RWPE2 (cell line): ENCODE measurements around the gene BMPER.

Experiments used
- ATAC-seq: fragments of 200-7000 bp; cut with Tn5 transposase; 3 replicates; pipeline ENCODE4 v1.9.1; 2021; ENCODE audit warnings: low read depth
- DNase-seq: peaks from one replicate; pipeline ENCODE4 v3.0.0-alpha.2; 2020; ENCODE audit warnings: low spot score
- H3K27ac ChIP-seq: fragments of 450-650 bp; 2 replicates; pipeline ENCODE4 v1.5.1; 2017; ENCODE audit warnings: mild to moderate bottlenecking; ENCODE audit not compliant: poor library complexity, severe bottlenecking
- H3K27me3 ChIP-seq: fragments of 250-450 bp; sonication (Bioruptor Pico); 2 replicates; pipeline ENCODE4 v1.5.1; 2021; ENCODE audit warnings: mild to moderate bottlenecking, moderate library complexity; ENCODE audit not compliant: insufficient read depth, poor library complexity, severe bottlenecking
- H3K36me3 ChIP-seq: fragments of 250-450 bp; sonication (Bioruptor Pico); 2 replicates; pipeline ENCODE4 v1.5.1; 2020; ENCODE audit warnings: low read depth, mild to moderate bottlenecking, moderate library complexity
- H3K4me1 ChIP-seq: fragments of 250-450 bp; sonication (Bioruptor Pico); 2 replicates; pipeline ENCODE4 v1.5.1; 2021; ENCODE audit warnings: mild to moderate bottlenecking, moderate library complexity; ENCODE audit not compliant: insufficient read depth, poor library complexity, severe bottlenecking
- H3K4me3 ChIP-seq: fragments of 250-450 bp; sonication (Bioruptor Pico); 2 replicates; pipeline ENCODE4 v1.5.1; 2021; ENCODE audit warnings: mild to moderate bottlenecking, moderate library complexity; ENCODE audit not compliant: severe bottlenecking
- H3K9me3 ChIP-seq: fragments of 250-450 bp; sonication (Bioruptor Pico); 2 replicates; pipeline ENCODE4 v1.5.1; 2021; ENCODE audit warnings: mild to moderate bottlenecking, moderate library complexity; ENCODE audit not compliant: severe bottlenecking
- TF ChIP-seq, protein P1 (sequence below): fragments of 450-650 bp; IDR thresholded peaks from one replicate; pipeline ENCODE4 v1.5.1; 2017; ENCODE audit warnings: mild to moderate bottlenecking, moderate library complexity; ENCODE audit not compliant: poor library complexity, severe bottlenecking

Gene BMPER

GRCh38 chr7:33909318-33909717 is 4.0 kb downstream of the BMPER start:
- DNase-seq (no peak), ATAC-seq (no peak)
- H3K4me1 ChIP-seq, result no peaks in the 10 kb centered on the region
- no peak overlapping the region for H3K27ac ChIP-seq
- no peaks in the 10 kb centered on the region for H3K9me3 ChIP-seq
- TF ChIP-seq, protein P1, sequence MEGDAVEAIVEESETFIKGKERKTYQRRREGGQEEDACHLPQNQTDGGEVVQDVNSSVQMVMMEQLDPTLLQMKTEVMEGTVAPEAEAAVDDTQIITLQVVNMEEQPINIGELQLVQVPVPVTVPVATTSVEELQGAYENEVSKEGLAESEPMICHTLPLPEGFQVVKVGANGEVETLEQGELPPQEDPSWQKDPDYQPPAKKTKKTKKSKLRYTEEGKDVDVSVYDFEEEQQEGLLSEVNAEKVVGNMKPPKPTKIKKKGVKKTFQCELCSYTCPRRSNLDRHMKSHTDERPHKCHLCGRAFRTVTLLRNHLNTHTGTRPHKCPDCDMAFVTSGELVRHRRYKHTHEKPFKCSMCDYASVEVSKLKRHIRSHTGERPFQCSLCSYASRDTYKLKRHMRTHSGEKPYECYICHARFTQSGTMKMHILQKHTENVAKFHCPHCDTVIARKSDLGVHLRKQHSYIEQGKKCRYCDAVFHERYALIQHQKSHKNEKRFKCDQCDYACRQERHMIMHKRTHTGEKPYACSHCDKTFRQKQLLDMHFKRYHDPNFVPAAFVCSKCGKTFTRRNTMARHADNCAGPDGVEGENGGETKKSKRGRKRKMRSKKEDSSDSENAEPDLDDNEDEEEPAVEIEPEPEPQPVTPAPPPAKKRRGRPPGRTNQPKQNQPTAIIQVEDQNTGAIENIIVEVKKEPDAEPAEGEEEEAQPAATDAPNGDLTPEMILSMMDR, result peak; percentile 5
- H3K36me3 ChIP-seq, result no peaks in the 10 kb centered on the region
- no peak overlapping the region for H3K4me3 ChIP-seq
- H3K27me3 ChIP-seq, result peaks cover 24% of the 10 kb centered on the region

DNA sequence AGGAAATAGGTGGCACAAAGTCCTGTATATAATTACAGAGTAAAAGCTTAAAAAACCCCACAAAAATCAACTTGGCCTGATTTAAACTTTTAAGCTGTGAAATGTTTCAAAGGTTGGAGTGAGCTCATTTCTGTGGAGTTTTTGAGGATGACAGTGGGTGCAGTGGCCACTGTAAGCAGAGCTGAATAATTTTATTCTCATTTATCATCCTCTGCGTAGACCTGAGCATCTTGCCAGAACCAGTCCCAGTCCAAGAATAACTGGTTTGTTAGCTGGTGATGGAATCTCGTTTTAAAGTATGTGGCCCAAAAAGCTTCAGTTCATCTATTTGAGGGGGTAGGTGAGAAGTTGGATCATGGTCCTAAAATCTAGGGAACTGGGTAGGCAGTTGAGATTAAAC is 4.4 kb downstream of the BMPER start:
- Histone ChIP-seq H3K27me3 (peaks cover 24% of the 10 kb centered on the region), H3K36me3 (no peaks in the 10 kb centered on the region), H3K4me3 (no peak overlapping the region), H3K4me1 (no peaks in the 10 kb centered on the region), H3K27ac (no peak overlapping the region), H3K9me3 (no peaks in the 10 kb centered on the region)
- ATAC-seq, result no peak
- no peak for DNase-seq
- TF ChIP-seq, protein P1, result no peak

GRCh38 chr7:33910756-33911155 is 5.4 kb downstream of the BMPER start:
- H3K36me3 ChIP-seq, result no peaks in the 10 kb centered on the region
- H3K27ac ChIP-seq, result no peak overlapping the region
- TF ChIP-seq, protein P1, result no peak
- no peaks in the 10 kb centered on the region for H3K4me1 ChIP-seq
- ATAC-seq, result no peak
- H3K27me3 ChIP-seq, result peaks cover 21% of the 10 kb centered on the region
- H3K4me3 ChIP-seq, result no peak overlapping the region
- DNase-seq, result no peak
- no peaks in the 10 kb centered on the region for H3K9me3 ChIP-seq

- Histone ChIP-seq H3K27ac (no peak overlapping the region), H3K4me1 (no peaks in the 10 kb centered on the region), H3K9me3 (no peaks in the 10 kb centered on the region), H3K36me3 (no peaks in the 10 kb centered on the region), H3K4me3 (no peak overlapping the region), H3K27me3 (no peaks in the 10 kb centered on the region)
- ATAC-seq, result no peak
- DNase-seq, result no peak
- TF ChIP-seq, protein P1, result no peak
These were observed 11.2 kb downstream of the BMPER start for GRCh38 chr7:33916357-33917081.

DNA sequence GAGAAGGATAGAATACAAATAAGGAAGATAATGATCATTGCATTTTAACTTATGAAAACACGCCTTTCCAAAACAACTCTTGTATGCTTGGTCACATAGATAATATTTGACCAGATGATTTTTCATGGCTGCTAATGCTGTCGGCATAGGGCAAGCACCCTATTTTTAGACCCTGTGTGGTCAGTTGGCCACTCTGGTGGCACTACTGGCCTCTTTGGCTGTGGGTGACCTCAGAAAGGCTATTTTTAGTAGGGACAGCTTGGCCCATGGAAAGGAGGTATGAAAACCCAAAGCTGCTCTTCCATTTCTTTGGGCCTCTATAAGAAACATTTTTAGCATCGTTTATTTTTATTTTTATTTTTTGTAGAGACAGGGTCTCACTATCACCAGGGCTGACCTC is 12.3 kb downstream of the BMPER start:
- ATAC-seq, result no peak
- TF ChIP-seq, protein P1, result no peak

More for the DNA sequence above, 12.3 kb downstream of the BMPER start:
- Histone ChIP-seq H3K4me1 (no peaks in the 10 kb centered on the region), H3K9me3 (no peaks in the 10 kb centered on the region), H3K4me3 (no peak overlapping the region), H3K27me3 (no peaks in the 10 kb centered on the region), H3K27ac (no peak overlapping the region), H3K36me3 (no peaks in the 10 kb centered on the region)
- no peak for DNase-seq
